WTC11 (cell line): Measurements from ENCODE around the gene NPAT. TPM values are rescaled to one million over a fixed set of nuclear protein-coding genes. Genes with fewer than 3 reads are reported as not detected.

Experiments
- ATAC-seq: fragments of 200-7000 bp; cut with Tn5 transposase; 2 replicates; pipeline ENCODE4 v1.10.0; 2021; ENCODE audit warnings: mild to moderate bottlenecking, moderate library complexity
- CTCF ChIA-PET: fragments of 300-600 bp; sonication (Branson Sonifier 250); formaldehyde crosslinking; loops from one replicate; lab custom pipeline; 2021; ENCODE audit warnings: antibody characterized with exemption; lab: Charles Lee
- POLR2A ChIA-PET: fragments of 350-600 bp; sonication (Branson Sonifier 250); formaldehyde crosslinking; loops from one replicate; lab custom pipeline; 2021; ENCODE audit warnings: antibody characterized with exemption; lab: Charles Lee
- DNase-seq: peaks from one replicate; pipeline ENCODE4 v3.0.0; 2021; ENCODE audit warnings: low spot score
- H3K27ac Mint-ChIP-seq: 2 replicates; pipeline ENCODE4 v1.8.0; 2021; ENCODE audit warnings: mixed read lengths
- H3K27me3 Mint-ChIP-seq: 2 replicates; pipeline ENCODE4 v1.8.0; 2021; ENCODE audit warnings: low read depth, mild to moderate bottlenecking, moderate library complexity, mixed read lengths
- H3K36me3 Mint-ChIP-seq: 2 replicates; pipeline ENCODE4 v1.8.0; 2021; ENCODE audit warnings: mixed read lengths
- H3K4me1 Mint-ChIP-seq: 2 replicates; pipeline ENCODE4 v1.8.0; 2022; ENCODE audit warnings: mixed read lengths
- H3K4me3 Mint-ChIP-seq: 2 replicates; pipeline ENCODE4 v1.8.0; 2021; ENCODE audit warnings: mild to moderate bottlenecking, moderate library complexity, mixed read lengths
- H3K9me3 Mint-ChIP-seq: 2 replicates; pipeline ENCODE4 v1.8.0; 2021; ENCODE audit warnings: mixed read lengths
- AR ChIP-seq: fragments of 250-450 bp; sonication (Bioruptor Pico); IDR thresholded peaks from 2 replicates; pipeline ENCODE4 v1.9.0; 2021; ENCODE audit warnings: mild to moderate bottlenecking
- CDX4 ChIP-seq: fragments of 250-450 bp; sonication (Bioruptor Pico); IDR thresholded peaks from 2 replicates; pipeline ENCODE4 v1.9.0; 2021; ENCODE audit warnings: moderate library complexity, mild to moderate bottlenecking, inconsistent platforms, borderline replicate concordance
- CREM ChIP-seq: sonication (generic); formaldehyde crosslinking; IDR thresholded peaks from 2 replicates; pipeline ENCODE4 v1.8.1; 2022; ENCODE audit warnings: mild to moderate bottlenecking, missing genetic modification reagents, moderate library complexity
- E2F5 ChIP-seq: sonication (generic); formaldehyde crosslinking; IDR thresholded peaks from 2 replicates; pipeline ENCODE4 v1.8.1; 2022; ENCODE audit warnings: mild to moderate bottlenecking, moderate library complexity, missing genetic modification reagents
- GTF2I ChIP-seq: fragments of 250-450 bp; sonication (Bioruptor Pico); conservative IDR thresholded peaks from 2 replicates; pipeline ENCODE4 v1.4.0; 2021; ENCODE audit warnings: mild to moderate bottlenecking
- HMGXB4 ChIP-seq: sonication (generic); formaldehyde crosslinking; IDR thresholded peaks from 2 replicates; pipeline ENCODE4 v1.8.1; 2023; ENCODE audit warnings: mild to moderate bottlenecking, moderate library complexity, missing genetic modification reagents
- JAZF1 ChIP-seq: fragments of 250-450 bp; sonication (Bioruptor Pico); IDR thresholded peaks from 2 replicates; pipeline ENCODE4 v1.9.0; 2021; ENCODE audit warnings: moderate library complexity, mild to moderate bottlenecking, inconsistent platforms
- MAX ChIP-seq: sonication (generic); formaldehyde crosslinking; IDR thresholded peaks from 2 replicates; pipeline ENCODE4 v1.8.0; 2022; ENCODE audit warnings: mild to moderate bottlenecking, missing genetic modification reagents
- NR1H2 ChIP-seq: sonication (generic); formaldehyde crosslinking; IDR thresholded peaks from 2 replicates; pipeline ENCODE4 v1.9.0; 2021; ENCODE audit warnings: mild to moderate bottlenecking, moderate library complexity, missing genetic modification reagents
- NR3C1 ChIP-seq: sonication (generic); formaldehyde crosslinking; conservative IDR thresholded peaks from 2 replicates; pipeline ENCODE4 v1.8.1; 2023; ENCODE audit warnings: low read depth, mild to moderate bottlenecking, missing genetic modification reagents
- RELA ChIP-seq: sonication (generic); formaldehyde crosslinking; IDR thresholded peaks from 2 replicates; pipeline ENCODE4 v1.8.1; 2022; ENCODE audit warnings: missing genetic modification reagents, mild to moderate bottlenecking, borderline replicate concordance
- RORB ChIP-seq: fragments of 250-450 bp; sonication (Bioruptor Pico); IDR thresholded peaks from 2 replicates; pipeline ENCODE4 v1.9.0; 2021; ENCODE audit warnings: mild to moderate bottlenecking
- SMAD3 ChIP-seq: sonication (generic); formaldehyde crosslinking; IDR thresholded peaks from 2 replicates; pipeline ENCODE4 v1.8.0; 2022; ENCODE audit warnings: missing genetic modification reagents, mild to moderate bottlenecking, borderline replicate concordance
- TCF7 ChIP-seq: sonication (generic); formaldehyde crosslinking; IDR thresholded peaks from 2 replicates; pipeline ENCODE4 v1.8.0; 2022; ENCODE audit warnings: mild to moderate bottlenecking, low read depth, missing genetic modification reagents, moderate library complexity
- ZSCAN18 ChIP-seq: fragments of 250-450 bp; sonication (Bioruptor Pico); IDR thresholded peaks from 2 replicates; pipeline ENCODE4 v2.1.2; 2022; ENCODE audit warnings: mild to moderate bottlenecking, moderate library complexity
- total RNA-seq: library from RNA; stranded (reverse); gene quantifications from 3 replicates; pipeline ENCODE4 v1.2.3, GENCODE V29; 2021

The NPAT gene
- total RNA-seq, 1 experiment from 2014 or later: 17.2 TPM

GRCh38 chr11:108125096-108125495, 97.3 kb downstream of the NPAT start (continued):
- TF ChIP-seq NR1H2 (CRISPR knock-in tag) (no peak), AR (CRISPR knock-in tag) (no peak), JAZF1 (CRISPR knock-in tag) (no peak), CREM (no peak), HMGXB4 (CRISPR knock-in tag) (no peak), TCF7 (CRISPR knock-in tag) (no peak), NR3C1 (no peak), CDX4 (no peak)

- ATAC-seq (no peak), DNase-seq (no peak)
- Mint-ChIP-seq H3K27ac (no peak overlapping the region), H3K4me3 (peak overlapping the region; percentile 91), H3K9me3 (no peaks in the 10 kb centered on the region), H3K27me3 (peaks cover 16% of the 10 kb centered on the region), H3K4me1 (peaks cover 15% of the 10 kb centered on the region), H3K36me3 (no peaks in the 10 kb centered on the region)
- ChIA-PET CTCF (interaction anchor here (1.0 to 1.9 kb wide), 5 partner anchors 14 to 544 kb away, joined by 3 to 6 read pairs (median 4); partner anchors contain the start of gene CUL5), POLR2A (interaction anchor here (1.2 kb wide), 1 partner anchor 8 kb away, joined by 3 read pairs; no protein-coding TSS in a partner anchor)
- TF ChIP-seq RELA (CRISPR knock-in tag): no peak
- TF ChIP-seq RORB (CRISPR knock-in tag): no peak
- no peak for TF ChIP-seq ZSCAN18 (CRISPR knock-in tag)
- TF ChIP-seq MAX (CRISPR knock-in tag): no peak
- no peak for TF ChIP-seq SMAD3 (CRISPR knock-in tag)
- TF ChIP-seq NR3C1: no peak
- no peak for TF ChIP-seq GTF2I (CRISPR knock-in tag)
- TF ChIP-seq E2F5 (CRISPR knock-in tag): no peak
Measured at GRCh38 chr11:108122166-108122628, 100.2 kb downstream of the NPAT start.
